ENCODE results near the gene ANTXR2.

Gene ANTXR2

DNA sequence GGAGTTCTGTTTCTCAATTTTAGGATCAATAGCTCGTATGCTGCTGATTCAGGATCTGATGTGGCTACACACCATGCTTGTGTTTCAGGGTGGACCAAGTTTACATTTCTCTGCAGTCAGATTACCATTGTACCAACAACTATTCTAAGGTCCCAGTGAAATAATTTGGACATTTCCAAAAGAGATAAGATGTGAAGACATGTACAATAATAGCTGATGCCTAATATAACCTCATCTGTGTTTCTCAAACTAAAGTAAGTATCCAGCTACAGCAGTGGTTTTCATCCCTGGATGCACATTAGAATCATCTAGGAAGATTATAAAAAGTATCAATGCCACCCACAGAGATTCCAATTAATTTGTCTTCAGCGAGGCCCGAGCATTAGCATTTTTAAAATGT lies 209.7 kb downstream of the ANTXR2 start:
- ChIA-PET POLR2A (ENCODE audit: low non-redundant PET) (no interaction called here), CTCF (no interaction called here)
- no peak overlapping the region for H3K27ac ChIP-seq
- no peak for DNase-seq (ENCODE audit: low spot score)
- TF ChIP-seq, protein P1, sequence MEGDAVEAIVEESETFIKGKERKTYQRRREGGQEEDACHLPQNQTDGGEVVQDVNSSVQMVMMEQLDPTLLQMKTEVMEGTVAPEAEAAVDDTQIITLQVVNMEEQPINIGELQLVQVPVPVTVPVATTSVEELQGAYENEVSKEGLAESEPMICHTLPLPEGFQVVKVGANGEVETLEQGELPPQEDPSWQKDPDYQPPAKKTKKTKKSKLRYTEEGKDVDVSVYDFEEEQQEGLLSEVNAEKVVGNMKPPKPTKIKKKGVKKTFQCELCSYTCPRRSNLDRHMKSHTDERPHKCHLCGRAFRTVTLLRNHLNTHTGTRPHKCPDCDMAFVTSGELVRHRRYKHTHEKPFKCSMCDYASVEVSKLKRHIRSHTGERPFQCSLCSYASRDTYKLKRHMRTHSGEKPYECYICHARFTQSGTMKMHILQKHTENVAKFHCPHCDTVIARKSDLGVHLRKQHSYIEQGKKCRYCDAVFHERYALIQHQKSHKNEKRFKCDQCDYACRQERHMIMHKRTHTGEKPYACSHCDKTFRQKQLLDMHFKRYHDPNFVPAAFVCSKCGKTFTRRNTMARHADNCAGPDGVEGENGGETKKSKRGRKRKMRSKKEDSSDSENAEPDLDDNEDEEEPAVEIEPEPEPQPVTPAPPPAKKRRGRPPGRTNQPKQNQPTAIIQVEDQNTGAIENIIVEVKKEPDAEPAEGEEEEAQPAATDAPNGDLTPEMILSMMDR (conservative IDR thresholded peaks at IDR 0.05; ENCODE audit: low read depth): no peak

DNA sequence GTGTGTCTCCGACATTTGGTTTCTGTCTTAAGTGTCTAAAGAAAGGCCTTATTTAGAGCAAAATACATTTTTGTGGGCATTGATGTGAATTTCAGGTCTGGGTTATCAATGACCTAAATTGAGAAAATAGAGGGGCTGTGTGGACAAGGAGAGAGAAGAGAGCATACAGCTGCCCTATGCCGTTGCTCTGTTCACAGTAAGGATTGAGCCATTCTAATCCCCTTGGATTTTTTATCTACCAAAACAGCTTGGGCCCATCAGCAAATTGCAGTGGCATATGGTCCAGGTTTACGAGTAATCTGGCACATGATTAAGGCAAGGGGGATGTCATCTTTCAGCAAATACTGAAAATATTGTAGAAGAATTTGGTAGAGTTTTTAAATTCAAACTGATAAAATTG lies 210.2 kb downstream of the ANTXR2 start:
- ChIA-PET CTCF (no interaction called here), POLR2A (ENCODE audit: low non-redundant PET) (no interaction called here)
- DNase-seq (ENCODE audit: low spot score): no peak
- H3K27ac ChIP-seq: no peak overlapping the region
- TF ChIP-seq, protein P1 (conservative IDR thresholded peaks at IDR 0.05; ENCODE audit: low read depth): no peak

DNA sequence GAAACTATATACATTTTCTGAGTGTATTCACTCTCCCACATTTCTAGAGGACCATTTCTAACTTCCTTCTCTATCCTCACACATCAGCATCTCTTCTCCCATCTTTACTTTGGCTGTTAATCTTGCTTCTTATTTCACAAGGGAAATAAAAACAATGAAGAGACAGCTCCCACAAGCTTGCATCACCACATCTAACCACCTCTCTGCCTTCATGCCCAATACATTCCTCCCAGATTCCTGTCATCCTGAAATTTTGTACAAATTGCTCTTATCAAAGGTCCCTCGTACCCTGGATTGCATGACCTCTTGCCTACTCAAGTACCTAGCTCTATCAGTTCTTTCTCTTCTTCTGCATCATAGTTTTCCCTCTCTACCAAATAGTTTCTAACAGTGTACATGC lies 215.2 kb downstream of the ANTXR2 start:
- TF ChIP-seq, protein P1 (conservative IDR thresholded peaks at IDR 0.05; ENCODE audit: low read depth): no peak
- ChIA-PET CTCF (interaction anchor here (0.7 kb wide), 1 partner anchor 206 kb away, joined by 3 read pairs; no protein-coding TSS in a partner anchor), POLR2A (ENCODE audit: low non-redundant PET) (no interaction called here)
- DNase-seq (ENCODE audit: low spot score): no peak
- H3K27ac ChIP-seq: no peak overlapping the region

DNA sequence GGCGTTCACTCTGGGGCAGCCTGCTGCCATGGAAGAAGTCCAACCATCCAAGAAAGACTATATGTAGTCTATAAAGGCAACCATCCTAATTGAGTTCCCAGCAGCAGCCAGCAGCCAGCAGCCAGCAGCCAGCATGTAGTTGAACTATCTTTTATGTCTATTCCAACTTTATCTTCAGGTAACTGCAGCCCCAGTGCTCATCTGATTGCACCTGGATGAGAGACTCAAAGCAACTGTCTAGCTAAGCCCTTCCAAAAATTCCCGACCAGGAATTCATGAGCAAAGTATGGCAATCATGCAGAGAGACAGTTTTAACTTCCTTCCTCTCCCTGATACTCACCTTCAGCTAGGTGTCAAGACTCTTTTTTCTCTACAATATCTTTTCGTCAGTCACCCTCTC lies 216.8 kb downstream of the ANTXR2 start:
- ChIA-PET POLR2A (ENCODE audit: low non-redundant PET) (no interaction called here), CTCF (no interaction called here)
- no peak for DNase-seq (ENCODE audit: low spot score)
- TF ChIP-seq, protein P1 (conservative IDR thresholded peaks at IDR 0.05; ENCODE audit: low read depth): no peak
- no peak overlapping the region for H3K27ac ChIP-seq

DNA sequence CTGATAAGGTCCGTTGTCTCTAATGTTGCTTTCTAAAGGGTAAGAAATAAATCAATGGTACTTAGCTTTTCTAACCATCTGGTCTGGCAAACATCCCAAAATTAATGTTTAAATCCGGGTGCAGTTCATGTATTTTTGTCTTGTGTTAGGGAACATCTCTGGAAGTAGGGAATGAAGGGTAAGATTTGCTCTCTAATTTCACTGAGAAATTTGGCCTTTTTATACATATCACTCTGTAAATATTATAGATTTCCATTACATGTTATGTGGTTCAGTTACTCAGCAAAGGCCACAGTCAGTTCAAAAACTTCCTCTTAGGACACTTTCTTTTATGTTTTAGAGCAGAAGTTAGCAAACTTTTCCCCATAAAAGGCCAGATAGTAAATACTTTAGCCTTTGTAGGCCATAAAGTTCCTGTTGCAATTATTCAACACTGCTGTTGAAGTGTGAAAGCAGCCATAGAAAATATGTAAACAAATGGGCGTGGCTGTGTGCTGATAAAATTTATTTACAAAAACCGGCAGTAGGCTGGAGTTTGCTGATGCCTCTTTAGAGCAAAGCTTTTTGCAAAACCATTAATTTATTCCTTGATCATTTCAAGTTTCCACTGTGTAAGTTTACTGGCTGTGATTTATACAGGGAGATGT lies 218.1 kb downstream of the ANTXR2 start:
- DNase-seq (ENCODE audit: low spot score): no peak
- no peak overlapping the region for H3K27ac ChIP-seq
- TF ChIP-seq, protein P1 (conservative IDR thresholded peaks at IDR 0.05; ENCODE audit: low read depth): no peak
- CTCF ChIA-PET: no interaction called here
- POLR2A ChIA-PET (ENCODE audit: low non-redundant PET): no interaction called here

DNA sequence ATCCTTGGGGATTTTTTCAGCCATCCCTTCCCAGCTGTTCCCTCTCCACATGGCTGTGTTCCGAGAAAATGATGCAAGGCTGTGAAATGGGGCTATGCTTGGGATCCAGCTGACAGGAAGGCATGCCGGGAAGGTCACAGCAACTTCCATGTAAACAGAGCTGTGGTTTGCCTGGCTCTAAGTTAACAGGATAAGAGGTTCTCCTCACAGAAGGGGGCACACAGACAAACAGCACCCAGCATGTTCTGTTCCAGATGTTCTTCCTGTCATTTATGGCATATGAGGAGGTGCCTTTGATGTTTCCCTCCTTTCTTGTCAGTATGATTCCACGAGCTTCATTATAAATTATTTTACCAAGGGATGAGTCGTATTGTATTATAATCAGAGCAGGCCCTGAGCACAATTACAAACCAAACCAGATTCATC lies 220.7 kb downstream of the ANTXR2 start:
- H3K27ac ChIP-seq: no peak overlapping the region
- no peak for DNase-seq (ENCODE audit: low spot score)
- TF ChIP-seq, protein P1 (conservative IDR thresholded peaks at IDR 0.05; ENCODE audit: low read depth): no peak
- CTCF ChIA-PET: interaction anchor here (0.9 kb wide), 1 partner anchor 16 kb away, joined by 3 read pairs; no protein-coding TSS in a partner anchor
- POLR2A ChIA-PET (ENCODE audit: low non-redundant PET): no interaction called here
